ENCODE data around the gene OR2S2. TPM values are rescaled to one million over a fixed set of nuclear protein-coding genes. Genes with fewer than 3 reads are reported as not detected.
A peak's percentile ranks its signal among the peaks of the same experiment; 100 is the strongest.

Gene OR2S2
- total RNA-seq, 1 donor from 2014 or later, result not detected

DNA sequence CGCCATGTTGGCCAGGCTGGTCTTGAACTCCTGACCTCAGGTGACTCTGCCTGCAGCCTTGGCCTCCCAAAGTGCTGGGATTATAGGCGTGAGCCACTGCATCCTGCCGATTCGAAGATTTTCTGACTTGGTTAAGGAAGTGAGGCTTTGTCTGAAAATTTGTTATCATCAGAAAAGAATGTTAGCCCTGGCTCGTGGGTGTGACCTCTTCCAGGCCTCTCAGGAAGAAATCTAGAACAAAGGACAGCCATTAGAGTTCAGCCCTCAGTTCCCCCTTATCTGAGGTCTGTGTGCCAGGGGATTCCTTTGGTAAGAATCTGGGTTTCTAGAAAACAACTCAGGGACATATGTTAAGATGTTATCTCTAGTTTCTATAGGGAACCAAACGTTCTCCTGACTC is 6.2 kb downstream of the OR2S2 start:
- peak; percentile 26 for DNase-seq
- Mint-ChIP-seq H3K36me3 (ENCODE audit: low read depth) (no peaks in the 10 kb centered on the region), H3K4me3 (no peak overlapping the region), H3K27me3 (peaks cover 14% of the 10 kb centered on the region), H3K27ac (no peak overlapping the region), H3K9me3 (no peaks in the 10 kb centered on the region), H3K4me1 (peaks cover 2% of the 10 kb centered on the region)
- intact Hi-C loops (cut with micrococcal nuclease), result loop anchor here (10.0 kb wide), 1 partner anchor 213 kb away; the partner anchor contains the start of gene CCIN

DNA sequence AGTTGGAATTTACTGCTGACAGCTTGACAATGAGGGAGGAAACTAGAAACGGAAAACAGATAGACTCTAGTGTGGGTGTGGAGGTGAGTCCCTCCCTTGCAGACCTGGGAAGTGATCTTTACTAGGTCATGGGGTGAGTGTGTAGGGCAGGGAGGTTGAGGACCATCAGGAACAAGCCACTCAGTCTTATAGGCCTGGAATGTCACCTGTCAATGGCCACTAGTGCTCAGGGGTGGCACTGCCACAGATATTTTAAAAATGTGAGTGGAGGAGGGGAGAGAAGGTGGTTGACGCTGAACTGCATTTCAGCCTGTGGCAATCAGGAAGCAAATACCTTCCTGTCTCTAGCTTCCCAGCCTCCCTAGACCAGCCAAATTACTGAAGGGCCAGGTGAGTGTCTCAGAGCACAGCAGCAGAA is 9.0 kb downstream of the OR2S2 start:
- DNase-seq, result peak; percentile 41
- Mint-ChIP-seq H3K4me3 (no peak overlapping the region), H3K4me1 (peaks cover 5% of the 10 kb centered on the region), H3K36me3 (ENCODE audit: low read depth) (no peaks in the 10 kb centered on the region), H3K9me3 (no peaks in the 10 kb centered on the region), H3K27me3 (peaks cover 8% of the 10 kb centered on the region), H3K27ac (no peak overlapping the region)
- intact Hi-C loops (cut with micrococcal nuclease), result no loop called here

DNA sequence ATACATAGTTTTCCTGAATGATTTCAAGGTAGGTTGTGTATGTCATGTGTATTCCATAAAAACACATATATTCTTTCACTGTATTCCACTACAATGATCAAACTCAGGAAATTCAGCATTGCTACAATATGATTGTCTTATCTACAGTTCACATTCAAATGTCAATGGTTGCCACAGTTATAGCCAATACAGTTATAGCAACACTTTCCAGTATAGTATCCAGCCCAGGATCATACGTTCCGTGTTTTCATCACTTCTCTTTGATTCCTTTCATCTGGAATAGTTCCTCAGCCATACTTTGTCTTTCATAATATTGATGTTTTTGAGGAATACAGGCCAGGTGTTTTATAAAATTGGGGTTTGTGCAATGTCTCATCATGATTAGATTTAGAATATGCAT is 9.5 kb downstream of the OR2S2 start:
- DNase-seq, result no peak
- Mint-ChIP-seq H3K4me1 (peaks cover 5% of the 10 kb centered on the region), H3K4me3 (no peak overlapping the region), H3K27ac (no peak overlapping the region), H3K27me3 (peaks cover 5% of the 10 kb centered on the region), H3K36me3 (ENCODE audit: low read depth) (no peaks in the 10 kb centered on the region), H3K9me3 (no peaks in the 10 kb centered on the region)
- intact Hi-C loops (cut with micrococcal nuclease), result no loop called here

DNA sequence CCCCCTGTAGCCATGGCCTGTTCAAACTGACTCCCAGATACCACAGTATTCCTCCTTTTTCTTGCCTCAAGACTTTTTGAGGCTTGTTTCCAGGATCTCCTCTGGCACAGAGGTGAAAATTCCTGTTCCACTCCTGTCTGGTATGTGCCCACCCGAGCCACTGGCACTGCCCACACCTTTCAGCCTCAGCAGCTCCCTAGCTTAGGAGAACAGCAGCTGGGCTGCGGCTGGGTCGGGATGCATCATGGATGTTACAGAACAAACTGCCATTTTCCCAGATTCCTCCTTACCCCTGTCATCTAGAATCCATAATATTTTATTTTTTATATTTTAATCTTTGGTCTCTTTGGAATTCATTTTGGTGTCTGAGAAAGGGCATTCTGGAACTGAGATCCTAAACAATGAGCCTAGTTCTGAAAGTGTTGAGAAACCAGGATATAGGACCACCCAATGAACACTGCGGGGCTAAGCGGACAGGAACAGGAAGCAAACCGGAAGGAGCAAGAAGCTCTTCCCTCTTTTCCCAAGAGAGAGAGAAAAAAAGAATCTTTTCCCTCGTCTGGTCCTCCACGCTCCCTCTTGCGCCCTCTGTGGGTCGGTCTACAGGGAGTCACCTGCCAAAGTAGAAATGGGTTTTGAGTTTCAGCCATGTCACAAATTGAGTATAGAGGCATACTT is 12.5 kb downstream of the OR2S2 start:
- intact Hi-C loops (cut with micrococcal nuclease), result loop anchor here (1.0 kb wide), 1 partner anchor 42 kb away; no protein-coding TSS in a partner anchor
- Mint-ChIP-seq H3K4me1 (peaks cover 14% of the 10 kb centered on the region), H3K27ac (peak overlapping the region; percentile 20), H3K9me3 (no peaks in the 10 kb centered on the region), H3K36me3 (ENCODE audit: low read depth) (no peaks in the 10 kb centered on the region), H3K4me3 (no peak overlapping the region), H3K27me3 (peaks cover 5% of the 10 kb centered on the region)
- peak; percentile 89 for DNase-seq

DNA sequence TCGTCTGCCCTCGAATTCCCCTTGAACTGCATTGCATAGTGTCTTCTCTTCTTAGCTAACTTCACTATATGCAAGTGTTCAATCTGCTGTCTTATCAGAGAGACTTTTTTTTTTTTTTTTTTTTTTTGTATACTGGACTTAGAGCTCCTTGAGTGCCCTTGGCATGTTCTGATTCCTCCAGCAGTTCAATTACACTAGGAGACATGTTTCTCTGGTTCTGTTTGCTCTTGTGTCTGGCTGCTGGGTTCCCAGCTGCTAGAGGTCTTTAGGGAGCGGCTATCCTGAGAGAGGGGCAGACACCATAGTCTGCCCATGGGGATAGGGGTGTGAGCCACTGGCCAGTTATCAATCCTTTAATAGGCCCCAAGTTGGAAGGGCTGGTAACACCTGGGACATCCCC is 13.1 kb downstream of the OR2S2 start:
- Mint-ChIP-seq H3K27ac (no peak overlapping the region), H3K36me3 (ENCODE audit: low read depth) (no peaks in the 10 kb centered on the region), H3K27me3 (peaks cover 5% of the 10 kb centered on the region), H3K4me3 (no peak overlapping the region), H3K4me1 (peaks cover 19% of the 10 kb centered on the region), H3K9me3 (no peaks in the 10 kb centered on the region)
- intact Hi-C loops (cut with micrococcal nuclease), result loop anchor here (1.0 kb wide), 1 partner anchor 42 kb away; no protein-coding TSS in a partner anchor
- no peak for DNase-seq

DNA sequence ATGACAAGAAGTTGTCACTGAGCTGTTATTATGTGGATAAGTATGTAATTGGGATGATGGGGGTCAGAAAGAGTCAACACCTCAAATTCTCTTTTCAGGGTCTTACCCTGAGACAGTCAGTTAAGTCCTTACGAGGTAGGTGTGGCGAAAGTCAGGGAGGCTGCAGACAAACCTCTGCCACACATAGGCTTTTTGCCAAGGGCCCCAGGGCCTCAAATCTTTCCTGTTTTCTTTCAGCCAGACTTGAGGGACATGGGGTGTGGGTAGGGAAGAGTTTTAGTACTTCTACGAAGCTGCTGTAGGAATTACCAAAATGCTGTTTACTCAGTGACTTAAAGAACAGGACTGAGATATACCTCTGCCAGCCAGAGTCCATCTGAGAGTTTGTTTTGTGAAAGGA is 13.8 kb downstream of the OR2S2 start:
- DNase-seq, result no peak
- intact Hi-C loops (cut with micrococcal nuclease), result no loop called here
- H3K4me1 Mint-ChIP-seq, result peaks cover 21% of the 10 kb centered on the region
- H3K9me3 Mint-ChIP-seq, result no peaks in the 10 kb centered on the region
- no peak overlapping the region for H3K27ac Mint-ChIP-seq
- peaks cover 5% of the 10 kb centered on the region for H3K27me3 Mint-ChIP-seq
- H3K36me3 Mint-ChIP-seq (ENCODE audit: low read depth), result no peaks in the 10 kb centered on the region
- H3K4me3 Mint-ChIP-seq, result no peak overlapping the region

DNA sequence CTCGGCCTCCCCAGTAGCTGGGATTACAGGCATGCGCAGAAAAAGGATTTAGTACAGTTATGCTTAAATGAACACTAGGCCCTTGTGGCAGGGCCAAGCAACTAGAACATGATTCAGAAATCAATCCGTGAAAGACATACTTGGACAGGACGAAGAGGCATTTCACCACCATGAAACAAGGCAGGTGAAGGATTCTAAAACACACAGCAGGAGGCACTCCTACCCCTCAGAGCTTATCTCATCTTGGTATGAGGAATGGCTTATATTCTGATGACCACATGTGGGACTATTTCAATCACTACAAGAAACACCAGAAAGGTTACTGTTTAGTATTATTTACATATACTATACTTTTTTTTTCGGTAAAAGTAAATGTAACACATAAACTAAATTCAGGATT is 15.7 kb downstream of the OR2S2 start:
- no peak overlapping the region for H3K4me3 Mint-ChIP-seq
- DNase-seq, result no peak
- intact Hi-C loops (cut with micrococcal nuclease), result no loop called here
- H3K9me3 Mint-ChIP-seq, result no peaks in the 10 kb centered on the region
- H3K27me3 Mint-ChIP-seq, result no peaks in the 10 kb centered on the region
- H3K27ac Mint-ChIP-seq, result no peak overlapping the region
- H3K36me3 Mint-ChIP-seq (ENCODE audit: low read depth), result no peaks in the 10 kb centered on the region
- peaks cover 23% of the 10 kb centered on the region for H3K4me1 Mint-ChIP-seq

DNA sequence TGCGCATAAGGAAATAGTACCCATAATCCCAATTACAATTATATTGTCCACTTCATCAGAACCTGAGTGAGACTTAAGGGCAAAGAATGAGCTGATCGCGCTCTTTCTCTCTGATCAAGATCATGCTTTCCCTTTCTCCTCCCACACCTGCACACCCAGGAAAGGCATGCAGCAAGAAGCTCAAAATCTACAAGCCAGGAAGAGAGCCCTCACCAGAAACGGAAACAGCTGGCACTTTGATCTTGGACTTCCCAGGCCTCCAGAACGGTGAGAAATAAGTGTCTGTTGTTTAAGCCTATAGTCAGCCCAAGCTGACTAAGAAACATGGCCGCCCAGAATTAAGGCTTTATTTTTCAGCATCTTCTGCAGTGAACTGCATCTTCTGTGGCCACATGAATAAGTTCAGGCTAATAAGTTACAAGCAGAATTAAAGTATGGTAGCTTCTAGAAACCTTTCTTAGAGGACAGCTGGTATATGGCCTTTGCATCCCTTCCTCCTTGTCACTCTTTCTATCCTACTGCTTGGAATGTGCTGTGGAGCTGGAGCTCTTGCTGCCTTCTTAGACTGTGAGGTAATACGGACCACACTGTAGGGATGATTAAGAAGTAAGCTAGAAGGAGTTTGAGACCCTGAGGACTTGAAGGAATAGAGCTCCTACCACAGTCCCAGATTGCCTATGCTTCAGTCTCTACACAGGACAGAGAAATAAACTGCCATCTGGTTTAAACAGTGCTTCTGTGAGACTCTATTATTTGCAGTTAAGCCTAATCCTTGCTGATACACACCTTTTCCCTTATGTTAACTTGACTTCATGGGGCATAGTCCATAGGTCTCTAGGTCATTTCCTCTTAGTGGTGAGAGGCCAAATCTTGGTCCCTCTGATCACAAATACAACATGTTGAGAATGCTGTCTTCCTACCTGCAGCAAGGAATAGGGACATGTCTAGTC is 17.2 kb downstream of the OR2S2 start:
- DNase-seq, result peak; percentile 81
- no peak overlapping the region for H3K27ac Mint-ChIP-seq
- H3K4me3 Mint-ChIP-seq, result peak overlapping the region; percentile 22
- H3K4me1 Mint-ChIP-seq, result peaks cover 22% of the 10 kb centered on the region
- no peaks in the 10 kb centered on the region for H3K27me3 Mint-ChIP-seq
- intact Hi-C loops (cut with micrococcal nuclease), result no loop called here
- peaks cover 3% of the 10 kb centered on the region for H3K9me3 Mint-ChIP-seq
- H3K36me3 Mint-ChIP-seq (ENCODE audit: low read depth), result no peaks in the 10 kb centered on the region

DNA sequence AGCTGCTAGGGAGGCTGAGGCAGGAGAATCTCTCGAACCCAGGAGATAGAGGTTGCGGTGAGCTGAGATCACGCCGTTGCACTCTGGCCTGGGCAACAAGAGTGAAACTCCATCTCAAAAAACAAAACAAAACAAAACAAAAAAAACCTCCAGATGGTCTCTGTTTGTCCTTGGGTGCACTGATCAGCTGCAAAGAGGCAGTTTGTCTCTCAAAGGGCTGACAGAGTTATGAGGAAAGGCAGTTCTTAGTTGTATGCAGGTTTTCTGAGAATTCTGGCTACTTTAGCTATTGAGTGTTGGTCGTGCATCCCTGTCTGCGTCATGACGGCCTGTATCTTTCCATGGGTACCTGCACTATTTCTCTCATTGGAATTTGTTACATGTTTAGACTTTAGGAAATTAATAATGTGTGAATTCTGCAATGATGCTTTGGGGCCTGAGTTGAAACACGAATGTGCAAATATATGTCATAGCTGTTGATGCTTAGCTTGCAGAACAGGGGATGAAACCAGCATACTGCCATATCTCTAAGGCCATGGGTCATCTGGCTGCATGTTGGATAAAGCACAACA is 18.2 kb downstream of the OR2S2 start:
- peaks cover 3% of the 10 kb centered on the region for H3K9me3 Mint-ChIP-seq
- no peak overlapping the region for H3K4me3 Mint-ChIP-seq
- DNase-seq, result no peak
- peaks cover 20% of the 10 kb centered on the region for H3K4me1 Mint-ChIP-seq
- intact Hi-C loops (cut with micrococcal nuclease), result no loop called here
- no peak overlapping the region for H3K27ac Mint-ChIP-seq
- H3K36me3 Mint-ChIP-seq (ENCODE audit: low read depth), result no peaks in the 10 kb centered on the region
- no peaks in the 10 kb centered on the region for H3K27me3 Mint-ChIP-seq

DNA sequence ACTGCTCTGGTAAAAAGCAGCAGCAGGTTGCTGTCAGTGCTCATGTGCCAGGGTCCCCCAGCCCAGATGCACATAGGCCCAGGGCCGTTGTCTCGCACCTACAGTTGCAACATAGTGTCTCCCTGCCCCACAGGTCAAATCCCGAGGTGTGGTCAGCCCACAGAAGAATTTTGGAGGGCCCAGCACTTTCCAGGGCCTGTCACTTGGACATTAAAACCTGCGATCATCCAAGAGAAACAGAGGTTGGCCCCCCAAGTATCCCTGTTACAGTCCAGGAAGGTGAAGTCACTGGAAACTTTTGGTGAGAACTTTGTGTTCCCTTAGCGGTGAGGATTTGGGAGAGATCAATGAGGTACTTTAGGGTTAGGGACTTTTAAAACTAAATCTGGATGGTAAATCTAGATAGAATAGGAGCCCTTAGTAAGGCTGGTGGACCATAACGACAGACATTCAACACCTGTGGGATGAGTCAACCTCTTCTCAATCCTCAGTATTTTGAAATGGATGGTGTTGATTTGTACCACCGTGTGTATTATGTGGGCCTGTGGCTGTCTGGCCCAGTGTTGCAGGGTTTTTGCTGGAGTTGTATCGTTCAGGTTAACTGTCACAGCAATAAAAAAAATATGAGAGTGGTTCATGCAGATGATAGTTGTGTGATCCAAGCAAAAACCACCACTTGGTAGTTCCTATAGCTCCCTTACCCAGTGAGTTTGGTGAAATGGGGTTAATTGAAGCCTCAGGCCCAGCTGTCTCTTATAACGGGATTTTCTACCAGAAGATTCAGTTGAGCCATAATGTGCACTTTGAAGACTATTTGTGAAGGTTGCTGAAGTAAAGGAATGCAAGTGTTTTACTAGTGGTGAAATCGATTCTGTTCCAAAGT is 19.2 kb downstream of the OR2S2 start:
- DNase-seq, result no peak
- no peak overlapping the region for H3K4me3 Mint-ChIP-seq
- H3K4me1 Mint-ChIP-seq, result peaks cover 21% of the 10 kb centered on the region
- H3K36me3 Mint-ChIP-seq (ENCODE audit: low read depth), result no peaks in the 10 kb centered on the region
- H3K9me3 Mint-ChIP-seq, result peaks cover 3% of the 10 kb centered on the region
- no peak overlapping the region for H3K27ac Mint-ChIP-seq
- no peaks in the 10 kb centered on the region for H3K27me3 Mint-ChIP-seq
- intact Hi-C loops (cut with micrococcal nuclease), result no loop called here

DNA sequence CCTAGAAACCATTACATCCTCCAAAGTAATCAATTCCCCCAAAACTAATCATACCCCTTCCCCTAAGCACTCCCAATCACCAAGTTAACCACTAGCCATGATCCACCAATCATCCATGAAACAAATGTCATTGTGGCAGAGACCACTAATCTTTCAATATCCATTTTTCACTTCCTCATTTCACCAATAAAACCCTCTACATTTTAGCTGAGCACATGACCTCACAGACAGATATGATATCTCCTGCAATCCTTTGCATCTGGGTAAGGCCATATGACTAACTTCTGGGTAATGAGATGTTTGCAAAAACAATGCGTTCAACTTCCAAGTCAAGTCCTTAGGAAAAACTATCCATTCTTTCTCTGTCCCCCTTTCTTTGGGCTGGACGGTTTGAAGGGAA is 20.7 kb downstream of the OR2S2 start:
- H3K27ac Mint-ChIP-seq, result no peak overlapping the region
- H3K27me3 Mint-ChIP-seq, result no peaks in the 10 kb centered on the region
- H3K4me1 Mint-ChIP-seq, result peaks cover 31% of the 10 kb centered on the region
- H3K9me3 Mint-ChIP-seq, result peaks cover 3% of the 10 kb centered on the region
- H3K36me3 Mint-ChIP-seq (ENCODE audit: low read depth), result no peaks in the 10 kb centered on the region
- no peak overlapping the region for H3K4me3 Mint-ChIP-seq
- intact Hi-C loops (cut with micrococcal nuclease), result no loop called here
- DNase-seq, result no peak

DNA sequence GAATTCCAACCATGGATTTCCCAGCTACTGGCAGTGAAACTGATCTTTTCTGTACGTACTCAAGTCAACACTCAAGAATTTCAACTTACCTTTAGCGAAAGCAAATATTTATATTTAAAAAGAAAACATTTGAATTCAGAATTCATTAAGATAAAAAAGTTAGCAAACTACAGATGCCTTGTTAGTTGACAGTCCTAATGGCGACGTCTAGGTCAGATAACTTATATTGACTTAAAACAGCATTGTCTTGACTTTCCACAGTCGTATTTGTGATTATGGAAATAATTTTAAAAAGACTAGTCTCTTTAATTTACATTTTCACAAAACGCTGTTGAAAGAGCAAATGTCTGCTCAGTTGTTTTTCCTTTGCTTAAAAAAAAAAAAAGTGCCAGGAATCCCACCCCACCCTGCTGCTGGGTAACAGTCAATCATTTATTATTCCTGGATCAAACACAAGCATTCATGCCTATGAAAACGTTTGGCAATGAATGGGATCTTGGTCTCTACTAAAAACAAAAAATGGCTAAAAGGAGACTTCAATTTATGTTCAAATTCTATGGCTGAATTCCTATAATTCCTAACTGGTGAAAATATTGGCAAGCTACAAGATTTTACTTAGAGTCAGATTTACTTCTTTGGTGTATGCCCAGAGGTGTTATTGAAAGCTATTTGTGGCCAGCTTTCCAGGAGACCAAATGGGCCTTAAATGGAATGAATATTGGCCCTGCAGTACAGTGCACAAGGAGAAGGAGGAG is 22.0 kb downstream of the OR2S2 start:
- no peaks in the 10 kb centered on the region for H3K36me3 Mint-ChIP-seq (ENCODE audit: low read depth)
- H3K27ac Mint-ChIP-seq, result no peak overlapping the region
- peaks cover 3% of the 10 kb centered on the region for H3K9me3 Mint-ChIP-seq
- intact Hi-C loops (cut with micrococcal nuclease), result no loop called here
- peaks cover 2% of the 10 kb centered on the region for H3K27me3 Mint-ChIP-seq
- H3K4me3 Mint-ChIP-seq, result no peak overlapping the region
- peaks cover 29% of the 10 kb centered on the region for H3K4me1 Mint-ChIP-seq
- no peak for DNase-seq

DNA sequence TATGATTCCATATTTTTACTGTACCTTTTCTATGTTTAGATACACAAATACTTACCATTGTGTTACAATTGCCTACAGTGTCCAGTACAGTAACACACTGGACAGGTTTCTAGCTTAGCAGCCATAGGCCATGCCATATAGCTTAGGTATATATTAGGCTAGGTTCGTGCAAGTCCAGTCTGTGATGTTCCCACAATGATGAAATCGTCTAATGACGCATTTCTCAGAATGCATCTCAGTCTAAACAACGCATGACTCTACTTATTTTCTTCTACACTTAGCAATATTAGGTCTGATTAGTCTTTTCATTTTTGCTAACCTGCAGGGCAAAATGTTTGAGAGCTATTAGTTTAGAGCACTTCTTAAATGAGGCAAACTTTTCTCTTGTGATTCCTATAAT is 22.7 kb downstream of the OR2S2 start:
- H3K4me1 Mint-ChIP-seq, result peaks cover 23% of the 10 kb centered on the region
- H3K27me3 Mint-ChIP-seq, result peaks cover 4% of the 10 kb centered on the region
- no peak overlapping the region for H3K4me3 Mint-ChIP-seq
- no peak overlapping the region for H3K27ac Mint-ChIP-seq
- H3K9me3 Mint-ChIP-seq, result peaks cover 3% of the 10 kb centered on the region
- intact Hi-C loops (cut with micrococcal nuclease), result no loop called here
- DNase-seq, result no peak
- H3K36me3 Mint-ChIP-seq (ENCODE audit: low read depth), result no peaks in the 10 kb centered on the region

Measured in activated CD4-positive, alpha-beta T cell treated with anti-CD3 and anti-CD28 coated beads, Interleukin-2, amount 10 ng/mL, durations not matched to agents 24 days and 14 days (primary cell).